HepG2 (cell line): ENCODE measurements around the gene PSENEN. TPM values are rescaled to one million over a fixed set of nuclear protein-coding genes. Genes with fewer than 3 reads are reported as not detected.

ENCODE experiments used
- CEBPZ ChIP-seq: IDR thresholded peaks from 2 replicates; pipeline ENCODE4 v1.6.1; 2012; ENCODE audit warnings: low read length, improper control_type of control experiment
- CHCHD3 ChIP-seq: sonication (generic); formaldehyde crosslinking; IDR thresholded peaks from 2 replicates; pipeline ENCODE4 v1.8.0; 2022; ENCODE audit warnings: mild to moderate bottlenecking, missing genetic modification reagents, moderate library complexity
- EP300 ChIP-seq, 3 experiments: sonication (generic) in 1 of 3; formaldehyde crosslinking in 1 of 3; IDR thresholded peaks; 2 replicates each; pipeline versions ENCODE4 v1.5.1 to v1.6.1; 2011 to 2020; ENCODE audit warnings: low read depth in 2 of 3, low read length in 2 of 3, borderline replicate concordance in 1 of 3, improper control_type of control experiment in 1 of 3, mild to moderate bottlenecking in 1 of 3, missing genetic modification reagents in 1 of 3, moderate library complexity in 1 of 3
- HOXD1 ChIP-seq: sonication (generic); formaldehyde crosslinking; IDR thresholded peaks from 2 replicates; pipeline ENCODE4 v1.5.0; 2020; ENCODE audit warnings: missing genetic modification reagents
- KLF13 ChIP-seq: sonication (generic); formaldehyde crosslinking; IDR thresholded peaks from 2 replicates; pipeline ENCODE4 v1.4.0; 2020; ENCODE audit warnings: mild to moderate bottlenecking, missing genetic modification reagents
- MED8 ChIP-seq: sonication (generic); formaldehyde crosslinking; IDR thresholded peaks from 2 replicates; pipeline ENCODE4 v1.8.1; 2023; ENCODE audit warnings: mild to moderate bottlenecking, missing genetic modification reagents; ENCODE audit not compliant: insufficient replicate concordance
- MIER2 ChIP-seq: IDR thresholded peaks from 2 replicates; pipeline ENCODE4 v1.6.1; 2016; ENCODE audit warnings: missing biosample characterization, missing genetic modification reagents
- MXI1 ChIP-seq: IDR thresholded peaks from 3 replicates; pipeline ENCODE4 v1.6.1; 2012; ENCODE audit warnings: low read depth, low read length, inconsistent platforms, borderline replicate concordance
- REST ChIP-seq, 2 experiments: IDR thresholded peaks; 2 replicates each; pipeline ENCODE4 v1.6.1; 2011 to 2012; ENCODE audit warnings: low read length in 2 of 2, borderline replicate concordance in 1 of 2, low read depth in 1 of 2, mild to moderate bottlenecking in 1 of 2, moderate library complexity in 1 of 2
- REXO4 ChIP-seq: sonication (generic); formaldehyde crosslinking; IDR thresholded peaks from 2 replicates; pipeline ENCODE4 v1.8.0; 2022; ENCODE audit warnings: missing genetic modification reagents, mild to moderate bottlenecking, borderline replicate concordance
- RFX5 ChIP-seq: IDR thresholded peaks from 2 replicates; pipeline ENCODE4 v1.6.1; 2011; ENCODE audit warnings: low read depth, low read length, improper control_type of control experiment
- ZNF124 ChIP-seq: sonication (generic); formaldehyde crosslinking; IDR thresholded peaks from 2 replicates; pipeline ENCODE4 v1.4.0; 2020; ENCODE audit warnings: missing genetic modification reagents
- ZNF335 ChIP-seq: sonication (generic); formaldehyde crosslinking; IDR thresholded peaks from 2 replicates; pipeline ENCODE4 v1.4.0; 2020; ENCODE audit warnings: missing genetic modification reagents
- ZNF567 ChIP-seq: sonication (generic); formaldehyde crosslinking; IDR thresholded peaks from 2 replicates; pipeline ENCODE4 v1.8.1; 2023; ENCODE audit warnings: mild to moderate bottlenecking, missing genetic modification reagents, borderline replicate concordance
- ZNF570 ChIP-seq: sonication (generic); formaldehyde crosslinking; IDR thresholded peaks from 2 replicates; pipeline ENCODE4 v1.4.0; 2020; ENCODE audit warnings: mild to moderate bottlenecking, missing genetic modification reagents, borderline replicate concordance
- ZNF674 ChIP-seq: sonication (generic); formaldehyde crosslinking; IDR thresholded peaks from 2 replicates; pipeline ENCODE4 v1.5.0; 2020; ENCODE audit warnings: low read depth, mild to moderate bottlenecking, missing genetic modification reagents
- ZNF776 ChIP-seq: sonication (generic); formaldehyde crosslinking; IDR thresholded peaks from 2 replicates; pipeline ENCODE4 v1.4.0; 2020; ENCODE audit warnings: mild to moderate bottlenecking, missing genetic modification reagents
- polyA plus RNA-seq, 8 experiments: library from polyadenylated mRNA; depleted of rRNA in 3 of 8; stranded (reverse) in 7 of 8; unstranded in 1 of 8; fragments of >200 nt; fragmentation: Illumina TruSeq in 4 of 8; extraction: Trizol in 4 of 8; gene quantifications; 2 replicates each; pipeline versions ENCODE4 v1.2.1 to v1.2.3, GENCODE V29; 2011 to 2016; ENCODE audit warnings: low read depth in 4 of 8, missing spikeins in 1 of 8, mixed read lengths in 1 of 8; ENCODE audit not compliant: insufficient read depth in 1 of 8
- total RNA-seq, 5 experiments: library from RNA; depleted of rRNA; stranded (reverse); fragments of >200 nt; fragmentation: Illumina TruSeq; extraction: Trizol; gene quantifications; 2 replicates each; pipeline ENCODE4 v1.2.3, GENCODE V29; 2016; ENCODE audit warnings: low read depth in 1 of 5
- TF ChIP-seq, protein P1 (sequence below): sonication (generic); formaldehyde crosslinking; IDR thresholded peaks from 2 replicates; pipeline ENCODE4 v1.8.0; 2022; ENCODE audit warnings: mild to moderate bottlenecking, missing genetic modification reagents, borderline replicate concordance

PSENEN gene
- total and polyA plus RNA-seq, 2 of the 13 experiments (the other 11 are each of a cell fraction or from before 2014, with no cell fraction given): 16.9 to 34.2 TPM

DNA sequence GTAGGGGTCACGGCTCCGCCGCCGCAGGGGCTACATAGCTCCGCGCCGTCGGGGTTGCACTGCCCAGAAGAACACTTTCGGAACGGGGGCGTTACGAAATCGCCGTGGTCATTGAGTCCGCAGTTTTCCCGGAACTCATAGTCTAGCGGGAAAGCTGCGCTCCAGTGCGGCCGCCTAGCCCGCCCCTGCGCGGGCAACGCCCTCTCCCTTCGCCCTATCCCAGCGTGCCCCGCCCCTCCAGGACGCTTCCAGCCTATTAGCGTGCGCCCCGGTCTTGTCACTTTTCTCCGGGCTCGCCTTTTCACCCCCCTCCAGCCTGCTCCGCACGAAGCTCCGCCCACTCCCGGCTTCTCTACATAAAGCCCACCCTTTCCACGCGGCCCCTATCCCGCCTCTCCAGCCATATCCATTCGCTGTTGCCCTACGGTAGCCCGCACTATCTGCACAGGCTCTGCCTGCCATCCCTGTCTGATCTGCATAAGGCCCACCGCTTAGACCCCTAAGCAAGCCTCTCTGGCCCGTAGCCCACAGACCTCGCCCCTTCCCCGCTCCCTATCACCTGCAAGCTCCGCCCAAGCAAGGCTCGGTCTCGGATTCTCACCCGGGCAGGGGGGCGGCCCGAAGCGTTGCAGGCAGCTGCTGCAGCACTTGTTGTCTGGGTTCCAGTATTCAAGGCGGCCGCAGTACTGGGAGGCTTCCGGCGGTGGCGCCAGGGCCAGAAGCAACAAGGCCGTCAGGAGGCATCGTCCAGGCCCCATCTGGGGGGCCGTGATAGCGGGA is 4.8 kb upstream of the PSENEN start (continued):
- TF ChIP-seq, protein P1, sequence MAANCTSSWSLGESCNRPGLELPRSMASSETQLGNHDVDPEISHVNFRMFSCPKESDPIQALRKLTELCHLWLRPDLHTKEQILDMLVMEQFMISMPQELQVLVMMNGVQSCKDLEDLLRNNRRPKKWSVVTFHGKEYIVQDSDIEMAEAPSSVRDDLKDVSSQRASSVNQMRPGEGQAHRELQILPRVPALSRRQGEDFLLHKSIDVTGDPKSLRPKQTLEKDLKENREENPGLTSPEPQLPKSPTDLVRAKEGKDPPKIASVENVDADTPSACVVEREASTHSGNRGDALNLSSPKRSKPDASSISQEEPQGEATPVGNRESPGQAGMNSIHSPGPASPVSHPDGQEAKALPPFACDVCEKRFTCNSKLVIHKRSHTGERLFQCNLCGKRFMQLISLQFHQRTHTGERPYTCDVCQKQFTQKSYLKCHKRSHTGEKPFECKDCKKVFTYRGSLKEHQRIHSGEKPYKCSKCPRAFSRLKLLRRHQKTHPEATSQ (CRISPR knock-in tag): no peak
- TF ChIP-seq RFX5 (peak; percentile 69), MIER2 (CRISPR knock-in tag) (no peak; the same call in 1 of the 2 replicates), EP300 (IDR thresholded peaks at IDR 0.05; ENCODE audit: low read depth in 2 of 2, low read length in 2 of 2) (peak in 1 of 2 experiments; percentile 29; a peak in 1 of 4 replicates), EP300 (CRISPR knock-in tag; IDR thresholded peaks at IDR 0.05; ENCODE audit: borderline replicate concordance) (no peak; the same call in 1 of the 2 replicates), CEBPZ (no peak), HOXD1 (CRISPR knock-in tag) (no peak), ZNF570 (no peak), REST (IDR thresholded peaks at IDR 0.05; ENCODE audit: borderline replicate concordance in 1 of 2, low read depth in 1 of 2, low read length in 2 of 2) (no peak), ZNF335 (CRISPR knock-in tag) (0 out of 2 replicates have a peak, but pooled peaks have one; percentile 22), CHCHD3 (CRISPR knock-in tag) (no peak), KLF13 (no peak), MXI1 (peak; percentile 80; the same call in 1 of the 3 replicates), ZNF567 (CRISPR knock-in tag) (peak; percentile 86; the same call in 1 of the 2 replicates), REXO4 (CRISPR knock-in tag) (no peak), ZNF674 (CRISPR knock-in tag) (no peak), ZNF124 (CRISPR knock-in tag) (no peak), ZNF776 (CRISPR knock-in tag) (peak; percentile 48; the same call in 1 of the 2 replicates), MED8 (peak; percentile 36)
